CD4-positive, alpha-beta T cell (primary cell): ENCODE data around the gene OGDH. TPM values are rescaled to one million over a fixed set of nuclear protein-coding genes. Genes with fewer than 3 reads are reported as not detected.

ENCODE experiments used
- ATAC-seq: fragments of 200-7000 bp; cut with Tn5 transposase; one replicate; pipeline ENCODE4 v1.10.0; 2022; ENCODE audit warnings: mild to moderate bottlenecking; ENCODE audit not compliant: poor library complexity
- CTCF ChIA-PET: fragments of 350-600 bp; sonication (Branson Sonifier 250); formaldehyde crosslinking; loops from one replicate; lab custom pipeline; 2021; ENCODE audit warnings: antibody characterized with exemption, inconsistent platforms; lab: Charles Lee
- POLR2A ChIA-PET: fragments of 350-600 bp; sonication (Branson Sonifier 250); formaldehyde crosslinking; loops from one replicate; lab custom pipeline; 2021; ENCODE audit warnings: antibody characterized with exemption, inconsistent platforms; lab: Charles Lee
- DNase-seq, 14 experiments: peaks; one replicate each; pipeline ENCODE4 v3.0.0-alpha.2; 2013 to 2020; ENCODE audit warnings: mixed read lengths in 2 of 14
- H3K27ac ChIP-seq, 2 donors: one replicate each; pipeline versions ENCODE4 v1.5.1 to v1.7.0; 2013; ENCODE audit warnings: low read length in 2 of 2, low read depth in 1 of 2, mild to moderate bottlenecking in 1 of 2
- H3K27me3 ChIP-seq, 2 experiments: 1 replicate in 1 of 2; 2 replicates in 1 of 2; pipeline versions ENCODE4 v1.6.1 to v1.7.0; 2013; ENCODE audit warnings: low read length in 2 of 2, control low read depth in 1 of 2, mild to moderate bottlenecking in 1 of 2, moderate library complexity in 1 of 2; ENCODE audit not compliant: insufficient read depth in 2 of 2, control insufficient read depth in 1 of 2
- H3K36me3 ChIP-seq: one replicate; pipeline ENCODE4 v1.6.1; 2013; ENCODE audit warnings: low read length, control low read depth; ENCODE audit not compliant: insufficient read depth
- H3K4me1 ChIP-seq: one replicate; pipeline ENCODE4 v1.6.1; 2013; ENCODE audit warnings: low read length, control low read depth; ENCODE audit not compliant: insufficient read depth
- H3K4me3 ChIP-seq: one replicate; pipeline ENCODE4 v1.5.1; 2013; ENCODE audit warnings: mild to moderate bottlenecking, low read length, moderate library complexity
- H3K9me3 ChIP-seq, 2 experiments: 1 replicate in 1 of 2; 2 replicates in 1 of 2; pipeline versions ENCODE4 v1.6.1 to v1.7.0; 2013; ENCODE audit warnings: low read length in 2 of 2, mild to moderate bottlenecking in 2 of 2, control low read depth in 1 of 2, moderate library complexity in 1 of 2; ENCODE audit not compliant: control insufficient read depth in 1 of 2, insufficient read depth in 1 of 2
- H3K27ac Mint-ChIP-seq: one replicate; pipeline ENCODE4 v1.8.0; 2020; ENCODE audit warnings: mixed read lengths
- H3K27me3 Mint-ChIP-seq: one replicate; pipeline ENCODE4 v1.8.0; 2021; ENCODE audit warnings: mixed read lengths
- H3K36me3 Mint-ChIP-seq: one replicate; pipeline ENCODE4 v1.8.0; 2021; ENCODE audit warnings: low read depth, mixed read lengths
- H3K4me1 Mint-ChIP-seq: one replicate; pipeline ENCODE4 v1.8.0; 2021; ENCODE audit warnings: low read depth, mixed read lengths
- H3K4me3 Mint-ChIP-seq: one replicate; pipeline ENCODE4 v1.8.0; 2020; ENCODE audit warnings: mild to moderate bottlenecking, mixed read lengths
- H3K9me3 Mint-ChIP-seq: one replicate; pipeline ENCODE4 v1.8.0; 2020; ENCODE audit warnings: mixed read lengths
- intact Hi-C, 2 experiments: fragments of 100-400 bp; cut with DNase I in 1 of 2; cut with micrococcal nuclease in 1 of 2; formaldehyde crosslinking; loops; one replicate each; pipeline versions ENCODE4 v1.15.1 to v1.9.0; 2023 to 2025; cut with DNase I, micrococcal nuclease
- total RNA-seq, 174 experiments: library from RNA in 2 of 174; stranded (reverse) in 2 of 174; gene quantifications; one replicate each; pipeline ENCODE4 v1.2.3 and lab custom pipeline; 2021 to 2026
- TF ChIP-seq, protein P1 (sequence below): fragments of 200-600 bp; IDR thresholded peaks from one replicate; pipeline ENCODE4 v1.8.0; 2022; ENCODE audit warnings: antibody characterized with exemption, mild to moderate bottlenecking

OGDH gene
- total RNA-seq, 2 experiments from 2014 or later = 39.8 to 43.8 TPM

DNA sequence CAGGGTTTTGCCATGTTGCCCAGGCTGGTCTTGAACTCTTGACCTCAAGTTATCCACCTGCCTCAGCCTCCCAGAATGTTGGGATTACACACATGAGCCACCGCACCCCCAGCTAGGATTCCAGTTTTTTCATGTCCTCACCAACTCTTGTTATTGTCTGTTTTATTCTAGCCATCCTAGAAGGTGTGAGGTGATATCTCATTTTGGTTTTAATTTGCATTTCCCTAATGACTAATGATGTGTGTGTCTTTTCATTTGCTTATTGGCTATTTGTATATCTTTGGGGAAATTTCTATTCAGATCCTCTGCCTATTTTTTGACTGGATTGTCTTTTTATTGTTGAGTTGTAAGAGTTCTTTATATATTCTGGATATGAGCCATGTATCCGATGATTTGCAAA lies 83.0 kb downstream of the OGDH start:
- H3K4me1 ChIP-seq = no peaks in the 10 kb centered on the region
- H3K27ac ChIP-seq = no peak overlapping the region
- H3K36me3 ChIP-seq = peaks cover 60% of the 10 kb centered on the region
- DNase-seq = no peak
- intact Hi-C loops = no loop called here
- no peak for ATAC-seq
- Mint-ChIP-seq H3K36me3 (peaks cover 57% of the 10 kb centered on the region), H3K27ac (no peak overlapping the region), H3K9me3 (no peaks in the 10 kb centered on the region), H3K27me3 (no peaks in the 10 kb centered on the region), H3K4me1 (no peaks in the 10 kb centered on the region), H3K4me3 (no peak overlapping the region)
- H3K9me3 ChIP-seq = no peaks in the 10 kb centered on the region
- POLR2A ChIA-PET = no interaction called here
- no peak overlapping the region for H3K4me3 ChIP-seq
- CTCF ChIA-PET = interaction anchor here (0.6 to 0.7 kb wide), 2 partner anchors 41 to 50 kb away, joined by 3 to 4 read pairs; no protein-coding TSS in a partner anchor
- H3K27me3 ChIP-seq = no peaks in the 10 kb centered on the region
- TF ChIP-seq, protein P1, sequence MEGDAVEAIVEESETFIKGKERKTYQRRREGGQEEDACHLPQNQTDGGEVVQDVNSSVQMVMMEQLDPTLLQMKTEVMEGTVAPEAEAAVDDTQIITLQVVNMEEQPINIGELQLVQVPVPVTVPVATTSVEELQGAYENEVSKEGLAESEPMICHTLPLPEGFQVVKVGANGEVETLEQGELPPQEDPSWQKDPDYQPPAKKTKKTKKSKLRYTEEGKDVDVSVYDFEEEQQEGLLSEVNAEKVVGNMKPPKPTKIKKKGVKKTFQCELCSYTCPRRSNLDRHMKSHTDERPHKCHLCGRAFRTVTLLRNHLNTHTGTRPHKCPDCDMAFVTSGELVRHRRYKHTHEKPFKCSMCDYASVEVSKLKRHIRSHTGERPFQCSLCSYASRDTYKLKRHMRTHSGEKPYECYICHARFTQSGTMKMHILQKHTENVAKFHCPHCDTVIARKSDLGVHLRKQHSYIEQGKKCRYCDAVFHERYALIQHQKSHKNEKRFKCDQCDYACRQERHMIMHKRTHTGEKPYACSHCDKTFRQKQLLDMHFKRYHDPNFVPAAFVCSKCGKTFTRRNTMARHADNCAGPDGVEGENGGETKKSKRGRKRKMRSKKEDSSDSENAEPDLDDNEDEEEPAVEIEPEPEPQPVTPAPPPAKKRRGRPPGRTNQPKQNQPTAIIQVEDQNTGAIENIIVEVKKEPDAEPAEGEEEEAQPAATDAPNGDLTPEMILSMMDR = no peak

DNA sequence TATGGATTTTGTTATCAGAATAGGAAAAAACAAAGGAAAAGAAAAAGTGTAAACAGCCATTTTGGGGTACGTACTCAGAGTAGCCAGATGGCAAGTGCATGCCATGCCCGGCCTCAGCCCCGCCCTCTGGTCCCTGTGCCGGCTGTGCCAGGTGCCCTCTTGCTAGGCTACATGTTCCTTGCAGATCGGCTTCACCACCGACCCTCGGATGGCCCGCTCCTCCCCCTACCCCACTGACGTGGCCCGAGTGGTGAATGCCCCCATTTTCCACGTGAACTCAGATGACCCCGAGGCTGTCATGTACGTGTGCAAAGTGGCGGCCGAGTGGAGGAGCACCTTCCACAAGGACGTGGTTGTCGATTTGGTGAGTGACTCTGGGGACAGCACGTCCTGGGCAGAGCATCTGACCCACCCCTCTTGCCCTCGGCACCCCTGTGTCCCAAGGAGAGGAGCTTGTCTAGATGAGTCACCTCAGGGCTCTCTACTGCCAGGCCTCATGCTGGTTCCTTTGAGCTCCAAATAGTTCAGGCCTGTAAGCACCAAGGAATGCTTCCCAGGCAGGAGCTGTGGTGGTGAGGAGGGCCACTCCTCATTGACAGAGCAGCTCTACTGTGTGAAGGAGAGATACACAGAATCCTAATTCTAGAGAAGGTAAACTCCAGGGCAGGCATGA lies 87.3 kb downstream of the OGDH start:
- Histone ChIP-seq H3K4me1 (no peaks in the 10 kb centered on the region), H3K27ac (no peak overlapping the region), H3K27me3 (no peaks in the 10 kb centered on the region), H3K36me3 (peaks cover 81% of the 10 kb centered on the region), H3K9me3 (no peaks in the 10 kb centered on the region), H3K4me3 (no peak overlapping the region)
- CTCF ChIA-PET = no interaction called here
- ATAC-seq (no peak), DNase-seq (no peak)
- Mint-ChIP-seq H3K4me1 (no peaks in the 10 kb centered on the region), H3K27me3 (no peaks in the 10 kb centered on the region), H3K36me3 (peaks cover 76% of the 10 kb centered on the region), H3K9me3 (no peaks in the 10 kb centered on the region), H3K27ac (no peak overlapping the region), H3K4me3 (no peak overlapping the region)
- TF ChIP-seq, protein P1 = no peak
- POLR2A ChIA-PET = no interaction called here
- intact Hi-C loops = no loop called here

DNA sequence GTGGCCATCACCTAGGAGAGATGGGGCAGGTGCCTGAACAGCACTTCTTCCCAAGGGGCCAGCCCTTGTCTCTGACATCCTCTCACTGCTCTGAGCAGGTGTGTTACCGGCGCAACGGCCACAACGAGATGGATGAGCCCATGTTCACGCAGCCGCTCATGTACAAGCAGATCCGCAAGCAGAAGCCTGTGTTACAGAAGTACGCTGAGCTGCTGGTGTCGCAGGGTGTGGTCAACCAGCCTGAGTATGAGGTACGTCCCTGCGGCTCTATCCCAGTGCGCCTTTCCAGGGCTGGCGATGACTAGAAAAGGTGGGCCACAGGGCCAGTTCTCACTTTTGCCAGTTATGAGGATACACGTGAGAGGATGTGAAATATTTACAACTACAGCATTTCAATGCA lies 87.9 kb downstream of the OGDH start:
- no peak overlapping the region for H3K27ac ChIP-seq
- Mint-ChIP-seq H3K4me1 (no peaks in the 10 kb centered on the region), H3K4me3 (no peak overlapping the region), H3K27me3 (no peaks in the 10 kb centered on the region), H3K36me3 (peaks cover 79% of the 10 kb centered on the region), H3K27ac (no peak overlapping the region), H3K9me3 (no peaks in the 10 kb centered on the region)
- H3K9me3 ChIP-seq = no peaks in the 10 kb centered on the region
- no peak overlapping the region for H3K4me3 ChIP-seq
- intact Hi-C loops = no loop called here
- POLR2A ChIA-PET = no interaction called here
- H3K36me3 ChIP-seq = peaks cover 80% of the 10 kb centered on the region
- ATAC-seq (no peak), DNase-seq (no peak)
- no peaks in the 10 kb centered on the region for H3K27me3 ChIP-seq
- TF ChIP-seq, protein P1 = no peak
- H3K4me1 ChIP-seq = no peaks in the 10 kb centered on the region
- CTCF ChIA-PET = no interaction called here
